ENCODE data around the gene DEGS2.

The DEGS2 gene

DNA sequence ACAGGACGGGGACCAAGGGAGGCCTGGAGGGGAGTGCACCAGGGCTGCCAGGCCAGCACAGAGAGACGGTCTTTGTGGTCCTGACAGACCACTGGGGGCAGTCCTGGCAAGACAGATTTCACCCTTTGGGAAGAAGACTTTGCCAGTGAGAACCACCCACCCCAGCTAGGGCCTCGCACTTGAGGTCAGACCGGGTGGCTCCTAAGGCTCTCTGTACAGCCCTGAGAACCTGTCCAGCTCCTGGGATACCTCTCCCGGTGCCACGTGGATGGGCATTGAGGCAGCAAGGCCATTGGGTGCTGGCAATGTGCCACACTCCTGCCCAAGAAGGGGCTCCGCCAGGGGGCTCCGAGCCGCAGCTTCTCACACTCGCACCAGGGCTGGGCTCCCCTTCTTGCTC lies 42.4 kb downstream of the DEGS2 start:
- H3K4me3 ChIP-seq (ENCODE audit: insufficient read length, low read depth): no peak overlapping the region
- no peaks in the 10 kb centered on the region for H3K9me3 ChIP-seq (ENCODE audit: insufficient read depth, low read length)
- peaks cover 3% of the 10 kb centered on the region for H3K4me1 ChIP-seq (ENCODE audit: insufficient read depth, insufficient read length)
- H3K9ac ChIP-seq (ENCODE audit: insufficient read length, low read depth): no peak overlapping the region
- no peak for DNase-seq (ENCODE audit: low read depth, low spot score)
- no peak for TF ChIP-seq ZNF274 (IDR thresholded peaks at IDR 0.05; ENCODE audit: low read depth, low read length)
- TF ChIP-seq YY1 (IDR thresholded peaks at IDR 0.05; ENCODE audit: insufficient read depth, insufficient read length): no peak
- TF ChIP-seq SUZ12 (IDR thresholded peaks at IDR 0.05; ENCODE audit: extremely low read depth, insufficient read depth, insufficient read length): no peak
- H3K27me3 ChIP-seq (ENCODE audit: insufficient read depth, insufficient read length): no peaks in the 10 kb centered on the region
- H3K36me3 ChIP-seq (ENCODE audit: insufficient read depth, insufficient read length, low read length): no peaks in the 10 kb centered on the region

DNA sequence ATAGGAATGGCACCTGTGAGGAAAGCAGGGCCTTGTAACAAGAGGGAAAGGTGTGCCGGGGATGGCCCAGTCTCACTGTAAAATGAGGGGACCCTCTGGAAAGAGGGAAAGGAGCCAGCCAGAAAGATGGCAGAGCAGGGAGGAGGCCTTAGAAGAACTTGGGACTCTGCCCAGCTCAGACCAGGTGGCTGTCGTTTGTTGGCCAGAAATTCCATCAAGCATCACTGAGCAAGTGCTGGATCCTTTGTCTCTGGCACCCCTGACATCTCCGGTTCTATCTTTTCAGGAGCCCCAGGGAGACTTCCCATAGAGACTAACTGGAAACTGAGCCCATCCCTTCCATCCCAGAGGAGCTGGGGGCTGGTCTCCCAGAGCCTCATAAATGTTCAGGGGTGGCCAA lies 43.3 kb downstream of the DEGS2 start:
- Histone ChIP-seq H3K36me3 (ENCODE audit: insufficient read depth, insufficient read length, low read length) (no peaks in the 10 kb centered on the region), H3K9ac (ENCODE audit: insufficient read length, low read depth) (no peak overlapping the region), H3K9me3 (ENCODE audit: insufficient read depth, low read length) (no peaks in the 10 kb centered on the region), H3K27me3 (ENCODE audit: insufficient read depth, insufficient read length) (no peaks in the 10 kb centered on the region), H3K4me3 (ENCODE audit: insufficient read length, low read depth) (no peak overlapping the region), H3K4me1 (ENCODE audit: insufficient read depth, insufficient read length) (peaks cover 5% of the 10 kb centered on the region)
- DNase-seq (ENCODE audit: low read depth, low spot score): no peak
- TF ChIP-seq SUZ12 (IDR thresholded peaks at IDR 0.05; ENCODE audit: extremely low read depth, insufficient read depth, insufficient read length) (no peak), ZNF274 (IDR thresholded peaks at IDR 0.05; ENCODE audit: low read depth, low read length) (no peak), YY1 (IDR thresholded peaks at IDR 0.05; ENCODE audit: insufficient read depth, insufficient read length) (no peak)

DNA sequence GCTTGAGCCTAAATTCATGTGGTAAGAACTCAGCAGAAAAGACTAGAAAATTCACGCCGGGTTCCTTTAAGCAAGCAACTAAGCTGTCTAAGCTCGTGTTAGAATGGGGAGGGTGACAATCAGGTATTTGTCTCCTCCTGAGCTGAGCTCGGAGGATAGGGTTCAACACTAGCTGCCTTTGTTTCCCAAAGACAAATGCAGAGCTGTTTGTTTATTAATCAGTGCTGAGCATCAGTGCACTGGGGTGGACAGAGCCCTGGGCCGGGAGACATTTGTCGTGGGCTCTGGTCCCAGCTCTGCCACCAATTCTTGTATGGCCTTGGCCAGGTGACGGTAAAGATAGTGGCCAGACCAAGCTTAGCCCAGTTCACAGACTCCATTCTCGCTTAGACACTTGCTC lies 43.7 kb downstream of the DEGS2 start:
- Histone ChIP-seq H3K36me3 (ENCODE audit: insufficient read depth, insufficient read length, low read length) (no peaks in the 10 kb centered on the region), H3K27me3 (ENCODE audit: insufficient read depth, insufficient read length) (no peaks in the 10 kb centered on the region), H3K4me3 (ENCODE audit: insufficient read length, low read depth) (no peak overlapping the region), H3K4me1 (ENCODE audit: insufficient read depth, insufficient read length) (peaks cover 7% of the 10 kb centered on the region), H3K9ac (ENCODE audit: insufficient read length, low read depth) (no peak overlapping the region), H3K9me3 (ENCODE audit: insufficient read depth, low read length) (no peaks in the 10 kb centered on the region)
- TF ChIP-seq SUZ12 (IDR thresholded peaks at IDR 0.05; ENCODE audit: extremely low read depth, insufficient read depth, insufficient read length): no peak
- TF ChIP-seq YY1 (IDR thresholded peaks at IDR 0.05; ENCODE audit: insufficient read depth, insufficient read length): no peak
- no peak for TF ChIP-seq ZNF274 (IDR thresholded peaks at IDR 0.05; ENCODE audit: low read depth, low read length)
- no peak for DNase-seq (ENCODE audit: low read depth, low spot score)

DNA sequence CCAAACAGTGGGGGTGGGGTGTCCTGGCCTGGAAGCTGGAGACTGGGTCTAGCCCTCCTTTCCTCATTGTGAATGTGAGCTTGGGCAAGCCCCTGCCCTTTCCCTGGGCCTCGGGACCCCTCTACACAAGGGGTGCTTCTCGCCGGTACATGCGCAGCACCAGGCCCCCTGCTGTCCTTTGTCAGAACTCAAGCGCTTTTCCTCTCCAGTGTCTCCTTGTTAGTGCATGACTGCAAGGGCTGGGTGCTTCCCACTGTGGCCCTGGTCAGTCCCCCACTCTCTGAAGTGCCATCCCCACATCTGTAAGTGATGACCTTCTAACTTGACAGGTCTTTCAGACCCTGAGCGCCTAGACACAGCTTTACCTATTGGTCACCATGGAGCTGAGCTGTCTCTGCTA lies 44.2 kb downstream of the DEGS2 start:
- DNase-seq (ENCODE audit: low read depth, low spot score): no peak
- H3K4me3 ChIP-seq (ENCODE audit: insufficient read length, low read depth): no peak overlapping the region
- no peak overlapping the region for H3K9ac ChIP-seq (ENCODE audit: insufficient read length, low read depth)
- no peaks in the 10 kb centered on the region for H3K27me3 ChIP-seq (ENCODE audit: insufficient read depth, insufficient read length)
- no peak for TF ChIP-seq SUZ12 (IDR thresholded peaks at IDR 0.05; ENCODE audit: extremely low read depth, insufficient read depth, insufficient read length)
- TF ChIP-seq YY1 (IDR thresholded peaks at IDR 0.05; ENCODE audit: insufficient read depth, insufficient read length): no peak
- no peak for TF ChIP-seq ZNF274 (IDR thresholded peaks at IDR 0.05; ENCODE audit: low read depth, low read length)
- no peaks in the 10 kb centered on the region for H3K9me3 ChIP-seq (ENCODE audit: insufficient read depth, low read length)
- H3K4me1 ChIP-seq (ENCODE audit: insufficient read depth, insufficient read length): peaks cover 7% of the 10 kb centered on the region
- H3K36me3 ChIP-seq (ENCODE audit: insufficient read depth, insufficient read length, low read length): no peaks in the 10 kb centered on the region

DNA sequence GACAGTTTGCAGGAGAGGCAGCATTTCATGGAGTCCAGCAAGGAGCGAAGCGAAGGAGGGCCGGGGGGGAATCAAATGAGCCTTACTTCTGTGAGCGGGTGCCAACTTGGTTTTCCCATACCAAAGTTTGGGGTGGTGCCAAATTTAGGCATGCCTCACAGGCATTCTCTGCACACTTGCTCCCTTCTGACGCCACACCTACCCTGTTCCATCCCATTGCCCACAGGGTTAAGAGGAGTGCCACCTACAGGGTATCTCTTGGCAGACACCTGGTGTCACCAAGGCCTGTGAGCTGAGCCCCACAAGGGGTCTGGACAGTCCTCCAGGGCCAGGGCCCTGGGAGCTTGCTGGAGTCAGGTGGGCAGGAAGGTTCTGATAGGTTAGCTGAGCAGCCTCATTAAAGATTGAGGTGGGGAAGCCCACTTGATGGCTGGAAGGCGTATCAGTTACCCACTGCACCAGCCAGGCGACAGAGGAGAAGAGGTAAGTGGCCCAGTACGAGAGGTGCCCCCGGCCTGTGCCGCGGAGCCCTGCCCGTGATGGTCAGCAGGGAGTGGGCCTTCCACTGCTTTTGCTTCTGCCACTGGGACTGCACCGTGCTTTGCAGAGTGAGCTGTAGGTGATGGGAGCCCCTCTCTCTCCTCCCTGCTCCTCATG lies 45.2 kb downstream of the DEGS2 start:
- TF ChIP-seq SUZ12 (IDR thresholded peaks at IDR 0.05; ENCODE audit: extremely low read depth, insufficient read depth, insufficient read length) (no peak), ZNF274 (IDR thresholded peaks at IDR 0.05; ENCODE audit: low read depth, low read length) (no peak), YY1 (IDR thresholded peaks at IDR 0.05; ENCODE audit: insufficient read depth, insufficient read length) (no peak)
- no peaks in the 10 kb centered on the region for H3K27me3 ChIP-seq (ENCODE audit: insufficient read depth, insufficient read length)
- H3K9ac ChIP-seq (ENCODE audit: insufficient read length, low read depth): no peak overlapping the region
- no peak for DNase-seq (ENCODE audit: low read depth, low spot score)
- no peak overlapping the region for H3K4me3 ChIP-seq (ENCODE audit: insufficient read length, low read depth)
- H3K9me3 ChIP-seq (ENCODE audit: insufficient read depth, low read length): no peaks in the 10 kb centered on the region
- peaks cover 5% of the 10 kb centered on the region for H3K36me3 ChIP-seq (ENCODE audit: insufficient read depth, insufficient read length, low read length)
- H3K4me1 ChIP-seq (ENCODE audit: insufficient read depth, insufficient read length): peaks cover 7% of the 10 kb centered on the region

DNA sequence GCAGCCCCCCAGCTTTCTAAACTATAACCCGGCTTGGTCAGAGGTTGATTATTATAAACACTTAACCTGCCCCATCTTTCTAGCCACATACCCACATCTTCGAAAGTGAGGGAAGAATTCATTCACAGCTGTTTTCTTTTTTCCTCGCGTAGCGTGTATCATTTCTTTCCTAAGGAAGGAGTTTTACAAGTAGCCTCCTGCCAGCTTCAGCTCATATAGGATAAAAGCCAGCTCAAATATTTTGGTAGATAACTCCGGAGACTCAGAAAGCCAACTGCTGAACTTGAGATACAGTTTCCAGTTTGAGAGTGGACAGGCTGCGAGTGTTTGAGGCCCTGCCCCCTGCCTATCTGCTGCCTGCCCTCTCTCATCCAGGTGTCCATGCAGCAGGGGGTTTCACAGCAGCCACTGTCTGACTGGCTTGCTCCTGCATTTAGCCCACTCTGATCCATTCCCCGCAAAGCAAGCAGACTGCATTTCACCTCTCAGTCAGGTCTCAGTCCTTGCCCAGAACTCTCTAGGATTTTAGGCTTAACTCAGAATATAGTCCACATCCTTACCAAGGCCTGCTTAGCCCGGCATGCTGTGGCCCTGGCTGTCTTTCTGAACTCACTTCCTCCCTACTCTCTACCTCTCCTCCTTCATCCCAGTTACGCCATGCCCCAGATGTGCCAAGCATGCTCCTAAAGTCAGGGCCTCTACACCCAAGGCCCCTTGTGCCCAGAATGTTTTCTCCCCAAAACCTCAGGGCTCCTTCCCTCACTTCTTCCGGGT lies 47.3 kb downstream of the DEGS2 start:
- no peak for DNase-seq (ENCODE audit: low read depth, low spot score)
- Histone ChIP-seq H3K9ac (ENCODE audit: insufficient read length, low read depth) (no peak overlapping the region), H3K27me3 (ENCODE audit: insufficient read depth, insufficient read length) (no peaks in the 10 kb centered on the region), H3K4me3 (ENCODE audit: insufficient read length, low read depth) (no peak overlapping the region), H3K4me1 (ENCODE audit: insufficient read depth, insufficient read length) (peaks cover 12% of the 10 kb centered on the region), H3K9me3 (ENCODE audit: insufficient read depth, low read length) (no peaks in the 10 kb centered on the region), H3K36me3 (ENCODE audit: insufficient read depth, insufficient read length, low read length) (peaks cover 5% of the 10 kb centered on the region)
- TF ChIP-seq SUZ12 (IDR thresholded peaks at IDR 0.05; ENCODE audit: extremely low read depth, insufficient read depth, insufficient read length) (no peak), ZNF274 (IDR thresholded peaks at IDR 0.05; ENCODE audit: low read depth, low read length) (no peak)

DNA sequence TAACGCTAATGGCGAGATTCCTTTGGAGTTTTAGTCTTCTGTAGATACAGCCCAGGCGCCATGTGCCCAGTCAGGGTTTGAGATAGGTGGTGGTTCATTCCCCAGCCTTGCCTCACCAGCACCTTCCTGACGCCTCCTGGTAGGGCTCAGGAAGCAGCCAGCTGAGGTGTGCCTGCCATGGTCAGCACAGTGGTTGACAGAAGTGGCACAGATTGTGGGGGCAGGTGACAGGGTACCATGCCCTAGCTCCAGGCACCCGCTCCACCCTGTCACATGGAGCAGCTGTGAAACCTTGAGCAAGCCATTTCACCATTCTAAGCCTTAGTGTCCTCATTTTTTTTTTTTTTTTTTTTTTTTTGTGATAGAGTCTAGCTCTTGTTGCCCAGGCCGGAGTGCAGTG lies 48.6 kb downstream of the DEGS2 start:
- Histone ChIP-seq H3K4me3 (ENCODE audit: insufficient read length, low read depth) (no peak overlapping the region), H3K9me3 (ENCODE audit: insufficient read depth, low read length) (no peaks in the 10 kb centered on the region), H3K4me1 (ENCODE audit: insufficient read depth, insufficient read length) (peaks cover 12% of the 10 kb centered on the region), H3K27me3 (ENCODE audit: insufficient read depth, insufficient read length) (no peaks in the 10 kb centered on the region), H3K9ac (ENCODE audit: insufficient read length, low read depth) (no peak overlapping the region), H3K36me3 (ENCODE audit: insufficient read depth, insufficient read length, low read length) (peaks cover 7% of the 10 kb centered on the region)
- no peak for TF ChIP-seq ZNF274 (IDR thresholded peaks at IDR 0.05; ENCODE audit: low read depth, low read length)
- no peak for TF ChIP-seq YY1 (IDR thresholded peaks at IDR 0.05; ENCODE audit: insufficient read depth, insufficient read length)
- no peak for TF ChIP-seq SUZ12 (IDR thresholded peaks at IDR 0.05; ENCODE audit: extremely low read depth, insufficient read depth, insufficient read length)
- no peak for DNase-seq (ENCODE audit: low read depth, low spot score)
